Renal cortical epithelial cell (primary cell): ENCODE measurements around the gene FOXC1. TPM values are rescaled to one million over a fixed set of nuclear protein-coding genes. Genes with fewer than 3 reads are reported as not detected.

Experiments
- DNase-seq: peaks from one replicate; pipeline ENCODE4 v3.0.0-alpha.2; 2011; ENCODE audit warnings: low read depth
- total RNA-seq: library from RNA; depleted of rRNA; stranded (reverse); fragments of >200 nt; gene quantifications from 2 replicates; pipeline ENCODE4 v1.2.3, GENCODE V29; 2014

FOXC1 gene
- 9.9 and 17.9 TPM in 2 replicates for total RNA-seq

DNA sequence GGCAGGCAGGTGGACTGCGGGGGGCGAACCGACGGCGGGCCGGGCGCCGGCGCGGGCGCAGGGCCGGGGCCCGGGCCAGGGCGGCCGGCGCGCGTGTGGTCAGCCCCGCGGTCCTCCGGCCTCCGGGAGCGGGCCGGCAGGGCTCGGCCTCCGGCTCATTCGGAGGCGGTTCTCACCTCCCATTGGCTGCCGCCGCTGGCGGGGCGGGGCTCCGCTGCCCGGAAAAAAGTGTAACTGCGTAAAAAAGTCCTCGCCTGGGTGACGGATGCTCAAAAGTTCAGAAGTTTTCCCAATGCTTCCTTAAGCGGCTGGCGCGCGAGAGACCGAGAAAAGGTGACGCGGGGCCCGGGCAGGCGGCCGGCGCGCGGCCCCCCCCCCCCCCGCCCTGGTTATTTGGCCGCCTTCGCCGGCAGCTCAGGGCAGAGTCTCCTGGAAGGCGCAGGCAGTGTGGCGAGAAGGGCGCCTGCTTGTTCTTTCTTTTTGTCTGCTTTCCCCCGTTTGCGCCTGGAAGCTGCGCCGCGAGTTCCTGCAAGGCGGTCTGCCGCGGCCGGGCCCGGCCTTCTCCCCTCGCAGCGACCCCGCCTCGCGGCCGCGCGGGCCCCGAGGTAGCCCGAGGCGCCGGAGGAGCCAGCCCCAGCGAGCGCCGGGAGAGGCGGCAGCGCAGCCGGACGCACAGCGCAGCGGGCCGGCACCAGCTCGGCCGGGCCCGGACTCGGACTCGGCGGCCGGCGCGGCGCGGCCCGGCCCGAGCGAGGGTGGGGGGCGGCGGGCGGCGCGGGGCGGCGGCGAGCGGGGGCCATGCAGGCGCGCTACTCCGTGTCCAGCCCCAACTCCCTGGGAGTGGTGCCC, at the start of gene FOXC1:
TSS of gene FOXC1 (plus strand) at position 268 of the 849 bp plus-strand sequence. CDS start at position 799, 531 bp downstream.
- DNase-seq, result peak; percentile 90

DNA sequence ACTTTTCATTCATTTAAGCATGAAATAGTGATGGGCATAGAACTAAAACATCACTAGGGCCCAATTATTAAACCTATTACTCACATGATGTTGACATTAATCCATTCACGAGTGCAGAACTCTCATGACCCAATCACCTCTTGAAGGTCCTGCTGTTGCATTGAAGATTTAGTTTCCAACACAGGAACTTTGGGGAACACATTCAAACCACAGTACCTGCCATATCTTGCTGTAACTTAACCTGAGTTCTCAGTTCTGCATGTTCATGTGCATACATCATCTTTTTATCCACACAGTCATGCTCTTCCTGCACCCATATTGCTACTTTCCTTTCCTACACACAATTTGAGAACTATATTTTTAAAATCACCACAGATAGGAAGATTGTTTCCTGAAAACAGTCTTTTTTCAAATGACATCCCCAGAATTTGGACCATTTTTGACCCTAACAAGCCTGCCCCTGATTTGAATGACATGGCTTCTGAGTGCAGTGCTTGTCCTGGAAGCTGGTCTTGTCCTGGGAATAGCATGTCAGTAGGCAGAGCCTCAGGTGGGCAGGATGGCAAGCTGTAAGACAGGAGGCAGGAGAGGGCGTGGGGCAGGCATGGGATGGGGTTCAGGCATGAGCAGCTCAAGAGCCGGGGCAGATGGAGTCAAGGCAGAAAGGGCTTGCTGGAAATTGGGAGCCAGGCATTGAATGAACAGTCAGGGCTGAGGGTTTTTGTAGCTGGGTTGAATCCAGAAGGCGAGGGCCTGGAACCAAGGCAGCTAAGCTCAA, 49.2 kb upstream of the FOXC1 start:
- no peak for DNase-seq

GRCh38 chr6:1561355-1561754, 48.4 kb upstream of the FOXC1 start:
- no peak for DNase-seq

DNA sequence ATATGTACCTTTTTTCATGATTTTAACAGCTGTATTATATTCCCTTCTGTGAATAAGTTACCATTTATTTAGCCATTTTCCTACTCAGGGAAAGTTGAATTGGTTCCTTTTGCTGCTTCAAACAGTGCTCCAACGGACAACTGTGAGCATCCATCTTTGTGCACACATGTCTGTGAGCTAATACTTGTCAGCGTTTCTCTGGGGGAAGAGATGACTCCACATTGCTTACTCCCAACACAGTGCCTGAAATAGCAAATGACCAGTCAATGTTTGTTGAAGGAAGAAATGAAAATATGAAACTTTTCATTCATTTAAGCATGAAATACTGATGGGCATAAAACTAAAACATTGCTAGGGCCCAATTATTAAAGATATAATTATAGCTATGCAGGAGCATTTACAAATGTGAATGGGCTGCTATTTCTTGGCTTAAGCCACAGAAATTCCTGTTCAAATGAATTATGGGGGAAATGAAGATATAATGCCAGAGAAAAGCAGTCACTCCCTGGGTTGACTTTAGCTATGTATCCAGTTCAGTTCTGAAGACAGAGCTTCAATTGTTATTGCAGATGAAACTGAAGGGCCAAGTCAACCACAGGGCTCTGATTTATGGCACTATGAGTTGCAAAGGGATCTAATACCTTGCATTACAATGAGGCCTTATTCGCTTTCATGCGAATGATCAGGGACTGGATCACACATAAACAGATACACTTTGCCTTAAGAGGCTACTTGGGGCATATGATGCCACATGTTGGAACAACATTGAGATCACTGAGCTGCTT, 47.4 kb upstream of the FOXC1 start:
- DNase-seq, result no peak

DNA sequence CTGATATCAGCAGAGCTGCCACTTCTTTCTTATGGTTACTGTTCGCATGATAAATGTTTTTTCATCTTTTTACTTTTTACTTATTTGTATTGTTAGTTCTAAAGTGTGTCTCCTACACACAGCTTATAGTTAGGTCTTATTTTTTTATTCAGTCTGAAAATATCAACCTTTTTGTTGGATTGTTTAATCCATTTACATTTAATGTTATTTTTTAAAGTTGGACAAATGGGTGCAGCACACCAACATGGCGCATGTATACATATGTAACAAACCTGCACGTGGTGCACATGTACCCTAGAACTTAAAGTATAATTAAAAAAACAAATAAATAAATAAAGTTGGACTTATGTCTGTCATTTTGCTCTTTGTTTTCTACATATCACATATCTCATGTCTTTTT, 40.3 kb upstream of the FOXC1 start:
- no peak for DNase-seq

GRCh38 chr6:1570848-1571247, 38.9 kb upstream of the FOXC1 start:
- DNase-seq, result no peak

- no peak for DNase-seq
Observed at GRCh38 chr6:1572892-1573291, 36.8 kb upstream of the FOXC1 start.

- DNase-seq, result no peak
Observed at GRCh38 chr6:1574083-1574761, 35.5 kb upstream of the FOXC1 start.

GRCh38 chr6:1574890-1575209, 34.9 kb upstream of the FOXC1 start:
- no peak for DNase-seq

DNA sequence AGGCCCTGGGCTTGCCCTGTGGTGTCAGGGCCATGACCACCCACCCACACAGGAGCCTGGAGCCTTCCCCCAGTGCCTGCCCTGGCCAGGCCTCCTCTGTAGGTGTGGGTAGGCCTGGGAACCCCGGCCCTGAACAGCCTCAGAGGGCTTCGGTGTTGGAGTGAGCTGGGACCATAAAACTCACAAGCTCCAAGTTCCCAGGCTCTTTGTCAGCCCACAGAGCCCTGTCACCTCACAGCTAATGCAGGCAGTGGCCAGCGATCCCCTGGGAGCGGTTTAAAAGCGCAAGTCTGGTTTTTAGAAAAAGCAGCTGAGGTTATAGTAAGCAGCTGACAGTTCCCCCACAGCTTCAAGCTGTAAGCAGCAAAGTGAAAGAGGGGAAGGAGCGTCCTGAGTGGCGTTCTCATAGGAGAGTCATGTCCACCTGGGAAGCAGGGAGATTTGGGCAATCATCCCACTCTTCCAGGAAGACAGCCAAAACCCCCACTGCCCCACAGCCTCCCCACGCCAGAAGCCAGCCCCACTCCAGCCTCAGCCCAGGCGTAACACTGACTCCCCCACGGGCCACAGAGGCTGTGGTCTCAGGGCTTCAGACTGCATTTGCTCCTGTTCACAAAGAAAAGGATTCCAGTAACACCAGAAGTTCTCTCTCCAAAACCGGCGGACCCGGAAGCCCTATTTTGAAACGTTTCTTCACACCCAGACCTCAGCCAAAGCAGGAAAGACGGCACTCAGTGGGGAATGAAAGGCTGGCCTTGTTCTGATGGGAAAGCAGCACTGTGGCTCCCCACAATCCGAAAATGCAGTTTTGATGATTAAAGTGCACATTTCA, 34.3 kb upstream of the FOXC1 start:
- DNase-seq, result no peak

DNA sequence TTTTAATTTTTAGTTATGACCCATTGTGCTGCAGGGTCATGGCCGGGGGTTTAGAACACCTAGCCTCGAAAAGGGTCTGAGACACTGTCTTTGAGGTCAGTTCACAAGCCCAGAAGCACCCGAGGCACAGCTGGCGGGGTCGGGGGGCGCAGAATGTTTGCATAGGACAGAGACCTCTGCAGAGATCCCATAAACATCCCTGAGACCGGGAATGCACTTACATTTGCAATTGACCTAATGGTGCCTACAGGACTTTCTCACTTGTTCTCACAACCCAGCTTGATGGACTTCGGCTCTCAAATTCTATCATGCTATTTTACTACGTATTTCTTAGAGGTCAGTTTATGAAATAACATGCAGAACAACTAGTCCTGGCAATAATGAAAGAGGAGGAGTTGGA, 33.5 kb upstream of the FOXC1 start:
- DNase-seq, result no peak

DNA sequence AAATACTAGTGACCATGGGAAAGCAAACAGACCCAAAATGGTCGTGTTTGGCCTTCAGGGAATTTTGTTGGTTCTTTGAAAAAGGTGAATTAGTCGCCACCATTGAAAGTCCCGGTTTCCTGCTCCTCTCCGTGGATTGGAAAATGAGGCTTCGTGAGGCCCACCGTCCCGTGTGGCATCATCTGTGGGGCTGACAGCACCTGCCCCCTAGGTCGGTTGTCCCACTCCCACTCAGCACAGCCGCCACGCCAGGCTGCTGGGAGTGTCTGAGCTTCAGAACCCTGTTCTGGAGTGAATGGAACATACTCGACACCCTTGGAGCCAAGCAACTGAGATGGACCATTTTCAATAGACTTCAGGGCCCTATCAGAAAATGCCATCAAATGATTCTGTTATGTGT, 33.0 kb upstream of the FOXC1 start:
- DNase-seq, result no peak

DNA sequence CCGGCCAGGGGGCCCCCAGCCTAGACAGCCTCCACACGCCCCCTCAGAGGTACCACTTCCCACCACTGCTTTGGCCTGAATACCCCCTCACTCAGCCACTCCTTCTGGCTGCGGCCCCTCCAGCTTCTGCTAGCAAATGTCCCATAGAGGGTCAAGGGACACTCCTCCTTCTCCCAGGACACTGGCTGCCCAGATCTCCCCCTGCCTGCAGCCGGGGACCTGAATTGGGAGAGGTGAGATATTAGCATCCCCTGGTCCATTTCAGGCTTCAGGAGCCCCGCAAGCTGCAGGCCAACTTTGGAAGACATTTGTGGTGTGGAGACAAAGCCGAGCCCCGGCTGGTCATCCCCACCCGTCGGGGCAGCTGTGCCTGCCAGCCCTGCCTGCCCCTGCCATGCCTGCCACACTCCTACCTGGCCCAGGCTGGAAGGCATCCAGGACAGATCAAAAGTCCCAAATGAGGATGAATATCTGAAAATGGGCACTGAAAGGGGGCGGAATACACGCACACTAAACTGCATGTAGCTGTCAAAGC, 32.5 kb upstream of the FOXC1 start:
- no peak for DNase-seq

GRCh38 chr6:1577896-1578745, 31.6 kb upstream of the FOXC1 start:
- no peak for DNase-seq

DNA sequence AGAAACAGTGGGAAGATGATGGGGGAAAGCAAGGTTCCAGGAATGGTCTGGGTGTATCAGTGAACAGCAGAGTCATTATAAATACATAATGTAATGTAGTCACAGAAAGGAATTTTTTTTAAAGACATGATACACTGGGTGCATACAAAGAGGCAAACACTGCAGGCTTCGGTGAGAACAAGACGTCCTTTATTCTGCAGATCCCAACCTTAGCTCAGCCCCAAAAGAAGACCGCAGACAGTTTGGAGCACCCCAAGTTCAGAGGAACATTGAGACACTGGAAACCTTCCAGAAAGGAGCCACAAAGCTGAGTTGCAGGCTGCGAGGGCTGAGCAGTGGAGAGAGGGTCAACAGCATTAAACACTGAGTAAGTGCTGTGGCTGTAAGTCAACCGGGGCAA, 30.6 kb upstream of the FOXC1 start:
- DNase-seq, result no peak

GRCh38 chr6:1580109-1580508, 29.6 kb upstream of the FOXC1 start:
- DNase-seq, result no peak

GRCh38 chr6:1580585-1580984, 29.1 kb upstream of the FOXC1 start:
- no peak for DNase-seq

- DNase-seq, result no peak
Observed at GRCh38 chr6:1581120-1581991, 28.4 kb upstream of the FOXC1 start.

GRCh38 chr6:1584146-1584545, 25.6 kb upstream of the FOXC1 start:
- DNase-seq, result no peak
